Renal cortex interstitium (tissue), 15 donors: Measurements from ENCODE around the gene NRDE2. TPM values are rescaled to one million over a fixed set of nuclear protein-coding genes. Genes with fewer than 3 reads are reported as not detected.
A peak's percentile ranks its signal among the peaks of the same experiment; 100 is the strongest.

ENCODE experiments used
- DNase-seq, 11 donors: peaks; one replicate each; pipeline ENCODE4 v3.0.0-alpha.2; 2013; ENCODE audit warnings: low read depth in 9 of 11, low spot score in 4 of 11; ENCODE audit errors: extremely low read depth in 1 of 11
- long read RNA-seq, 16 experiments: transcript quantifications; one replicate each; lab custom pipeline, GENCODE V29; 2026
- polyA plus RNA-seq, 3 donors: library from polyadenylated mRNA; unstranded; fragments of 120-200 nt; gene quantifications; one replicate each; pipeline ENCODE4 v1.2.1, GENCODE V29; 2013; ENCODE audit not compliant: insufficient read length in 3 of 3

Gene NRDE2
- 10 to 100 TPM; 19.4 to 24.4 (median 19.5) TPM for polyA plus RNA-seq
- long read RNA-seq, donor 1, partial matches to known transcripts: 0 of 1 reads
- long read RNA-seq, donor 1, other reads (novel, unspliced or antisense): 0 of 1 reads
- long read RNA-seq, donor 2, partial matches to known transcripts: 0 of 2 reads
- long read RNA-seq, donor 2, other reads (novel, unspliced or antisense): 0 of 2 reads
- long read RNA-seq, donor 3, partial matches to known transcripts: 0 of 3 reads
- long read RNA-seq, donor 3, other reads (novel, unspliced or antisense): 0 of 3 reads
- long read RNA-seq, donor 4: 0 reads
- long read RNA-seq, donor 5: 0 reads
- long read RNA-seq, donor 6, full-length matches to known transcripts: 6 of 6 reads
- long read RNA-seq, donor 6, partial matches to known transcripts: 0 of 6 reads
- long read RNA-seq, donor 6, other reads (novel, unspliced or antisense): 0 of 6 reads
- long read RNA-seq, donor 7, partial matches to known transcripts: 0 of 5 reads
- long read RNA-seq, donor 7, other reads (novel, unspliced or antisense): 0 of 5 reads
- long read RNA-seq, donor 8: 0 reads
- long read RNA-seq, donor 9: 0 reads
- long read RNA-seq, donor 10, partial matches to known transcripts: 5 of 5 reads
- long read RNA-seq, donor 10, other reads (novel, unspliced or antisense): 0 of 5 reads
- long read RNA-seq, donor 11: 0 reads
- long read RNA-seq, donor 12, partial matches to known transcripts: 0 of 4 reads
- long read RNA-seq, donor 12, other reads (novel, unspliced or antisense): 0 of 4 reads
- long read RNA-seq, donor 13: 0 reads
- long read RNA-seq, donor 14, full-length matches to known transcripts: 1 of 1 reads
- long read RNA-seq, donor 14, partial matches to known transcripts: 0 of 1 reads
- long read RNA-seq, donor 14, other reads (novel, unspliced or antisense): 0 of 1 reads
- long read RNA-seq, donor 15, partial matches to known transcripts: 0 of 1 reads
- long read RNA-seq, donor 15, other reads (novel, unspliced or antisense): 0 of 1 reads
- long read RNA-seq, donor 16, transcript NRDE2-209 (1 exons, 3,538 nt): major isoform, 8 of 21 reads
- long read RNA-seq, donor 16, partial matches to known transcripts: 12 of 21 reads
- long read RNA-seq, donor 16, other reads (novel, unspliced or antisense): 0 of 21 reads

DNA sequence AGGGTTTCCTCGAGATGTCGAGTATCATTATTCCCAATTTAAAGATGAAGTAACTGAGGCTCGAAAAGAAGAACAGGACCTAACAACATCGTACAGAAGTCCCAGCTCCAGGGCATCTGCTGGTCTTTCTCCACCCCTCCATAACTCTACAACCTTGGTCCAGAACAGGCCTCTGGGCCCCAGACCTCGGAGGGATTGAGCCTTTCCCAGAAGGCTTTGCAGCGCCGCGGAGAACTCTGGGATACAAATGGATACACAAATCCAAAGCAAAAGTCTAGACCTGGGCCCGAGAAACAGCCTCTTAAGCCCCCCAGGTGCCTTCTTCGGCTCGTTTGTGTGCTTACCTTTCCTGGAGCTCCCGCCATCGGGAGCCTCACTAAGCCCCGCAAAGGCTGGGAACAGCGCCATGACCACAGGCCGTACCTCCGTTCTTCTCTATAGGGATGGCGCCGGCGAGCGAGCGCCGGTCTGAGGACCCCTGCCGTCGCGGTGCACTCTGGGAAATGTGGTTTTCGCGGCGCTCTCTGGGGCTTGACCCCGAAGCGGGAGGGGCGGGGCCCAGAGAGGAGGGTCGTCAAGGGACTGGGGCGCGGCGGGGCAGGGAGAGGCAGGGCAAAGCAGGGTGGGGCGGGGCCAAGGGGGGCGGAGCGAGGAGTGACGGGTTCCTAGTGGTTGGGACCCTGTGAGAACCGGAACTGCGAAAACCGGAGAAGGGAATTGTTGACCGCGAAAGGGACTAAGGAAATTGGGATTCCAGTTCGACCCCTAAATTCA lies at the start of gene NRDE2:
Gene NRDE2 (minus strand): TSS at position 445 of the 774 bp plus-strand sequence. CDS start 37 bp downstream, at position 408.
- peak; percentile 90 to 99 (median 95) for DNase-seq

DNA sequence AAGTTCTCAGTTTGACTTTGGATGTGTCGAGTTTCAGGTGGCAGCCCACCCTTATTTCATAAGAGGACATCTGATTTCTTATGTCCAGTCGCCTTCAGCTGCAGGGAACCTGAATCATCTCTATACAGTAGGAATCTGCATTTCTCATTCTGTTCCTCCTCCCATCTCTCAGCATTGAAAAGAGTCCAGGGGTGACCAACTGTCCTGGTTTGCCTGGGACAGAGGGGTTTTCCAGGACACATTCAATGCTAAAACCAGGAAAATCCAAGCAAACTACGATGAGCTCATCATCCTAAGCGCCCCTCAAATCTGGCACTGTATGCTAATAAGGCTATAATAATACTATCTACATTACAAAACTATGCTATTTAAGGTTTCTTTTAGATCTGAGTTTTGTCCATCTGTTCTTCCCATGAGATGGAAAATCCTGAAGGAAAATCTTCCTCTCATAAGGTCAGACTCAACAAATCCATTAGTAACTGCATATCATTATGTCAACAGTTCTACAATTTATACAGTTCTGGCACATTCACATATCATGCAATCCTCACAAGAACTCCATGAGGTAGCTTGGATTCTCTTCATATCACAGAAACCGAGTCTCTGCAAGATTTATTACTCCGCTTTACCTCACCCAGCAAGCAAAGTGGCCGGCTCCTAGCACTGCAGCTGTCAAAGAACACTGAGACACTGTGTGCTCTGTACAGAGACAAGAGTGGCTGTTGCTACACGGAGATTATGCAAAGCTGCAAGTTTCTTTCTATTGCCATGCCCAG lies 49.5 kb upstream of the NRDE2 start:
- no peak for DNase-seq

- DNase-seq: no peak
Measured at GRCh38 chr14:90379106-90379505, 47.4 kb upstream of the NRDE2 start.

DNA sequence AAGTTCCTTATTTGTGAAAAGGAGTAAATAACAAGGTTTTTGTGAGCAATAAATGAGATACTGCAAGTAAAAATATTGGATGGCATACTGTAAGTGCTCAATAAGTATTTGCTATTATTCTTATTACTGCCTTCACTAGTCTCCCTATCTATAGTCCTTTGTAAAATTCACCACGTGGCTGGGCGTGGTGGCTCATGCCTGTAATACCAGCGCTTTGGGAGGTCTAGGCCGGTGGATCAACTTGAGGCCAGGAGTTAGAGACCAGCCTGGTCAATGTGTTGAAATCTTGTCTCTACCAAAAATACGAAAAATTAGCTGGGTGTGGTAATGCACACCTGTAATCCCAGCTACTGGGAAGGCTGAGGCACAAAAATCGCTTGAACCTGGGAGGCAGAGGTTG lies 46.5 kb upstream of the NRDE2 start:
- DNase-seq: no peak

DNA sequence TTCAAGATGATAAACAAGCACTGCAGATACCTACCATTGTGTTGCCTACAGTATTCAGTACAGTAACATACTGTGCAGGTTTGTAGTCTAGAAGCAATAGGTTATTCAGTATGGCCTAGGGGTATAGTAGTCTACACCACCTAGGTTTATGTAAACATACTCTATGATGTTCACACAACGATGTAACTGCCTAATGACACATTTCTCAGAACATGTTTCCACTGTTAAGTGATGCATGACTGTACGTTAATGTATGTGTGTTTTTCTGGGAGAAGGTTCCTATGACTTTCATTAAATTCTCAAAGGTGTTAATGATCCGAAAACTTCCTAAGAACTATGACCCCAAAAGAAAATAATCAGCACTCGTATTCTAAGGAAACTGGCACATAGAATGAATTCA lies 44.2 kb upstream of the NRDE2 start:
- DNase-seq: peak in 1 of 11 donors; percentile 27

GRCh38 chr14:90374813-90375212 lies 43.1 kb upstream of the NRDE2 start:
- DNase-seq: no peak

- DNase-seq: no peak
Measured at GRCh38 chr14:90373887-90374286, 42.1 kb upstream of the NRDE2 start.

DNA sequence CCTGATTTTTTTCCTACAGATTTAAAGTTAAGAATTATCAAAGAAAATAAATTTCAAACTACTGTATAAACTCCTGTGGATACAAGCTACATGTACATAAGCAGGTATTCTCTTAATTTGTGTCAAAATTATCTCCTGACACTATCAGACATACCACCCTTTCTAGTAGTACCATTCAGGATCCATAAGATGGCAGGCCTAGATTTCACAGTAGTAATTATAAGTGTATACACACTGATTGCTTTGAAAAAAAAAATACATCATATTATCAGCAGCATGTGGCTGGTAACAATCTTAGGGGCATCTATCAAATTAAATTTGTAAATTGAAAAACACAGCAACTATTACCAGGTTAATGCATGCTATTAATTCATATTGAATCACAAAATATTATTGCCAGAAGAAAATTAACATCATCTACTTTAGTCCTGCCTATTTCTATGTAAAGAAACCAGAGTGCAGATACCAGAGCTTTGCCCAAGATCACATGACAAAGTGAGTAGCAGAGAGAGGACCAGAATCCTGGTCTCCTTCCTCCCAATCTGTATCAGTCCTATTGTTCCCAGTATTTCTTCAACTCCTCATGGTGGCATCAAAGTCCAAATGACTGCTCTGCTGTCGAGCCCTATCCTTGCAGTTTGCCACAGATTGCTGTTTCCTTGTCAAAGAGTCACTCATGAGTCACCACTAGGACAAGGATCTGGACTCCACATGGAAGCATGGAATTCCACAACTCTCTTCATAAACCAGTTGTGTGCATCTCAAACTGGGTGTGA lies 37.4 kb upstream of the NRDE2 start:
- DNase-seq: no peak

DNA sequence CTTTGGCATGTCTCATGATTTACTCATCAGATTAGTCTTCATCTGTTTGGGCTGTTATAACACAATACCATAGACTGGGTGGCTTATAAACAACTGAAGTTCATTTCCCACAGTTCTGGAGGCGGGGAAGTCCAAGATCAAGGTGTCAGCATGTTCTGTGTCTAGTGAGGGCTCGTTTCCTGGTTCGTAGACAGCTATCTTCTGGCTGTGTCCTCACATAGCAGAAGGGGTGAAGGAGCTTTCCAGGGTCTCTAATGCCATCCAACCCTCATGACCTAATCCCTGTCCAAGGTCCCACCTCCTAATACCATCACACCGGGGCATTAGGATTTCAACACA lies 30.8 kb upstream of the NRDE2 start:
- no peak for DNase-seq

GRCh38 chr14:90361865-90362557 lies 30.3 kb upstream of the NRDE2 start:
- no peak for DNase-seq

DNA sequence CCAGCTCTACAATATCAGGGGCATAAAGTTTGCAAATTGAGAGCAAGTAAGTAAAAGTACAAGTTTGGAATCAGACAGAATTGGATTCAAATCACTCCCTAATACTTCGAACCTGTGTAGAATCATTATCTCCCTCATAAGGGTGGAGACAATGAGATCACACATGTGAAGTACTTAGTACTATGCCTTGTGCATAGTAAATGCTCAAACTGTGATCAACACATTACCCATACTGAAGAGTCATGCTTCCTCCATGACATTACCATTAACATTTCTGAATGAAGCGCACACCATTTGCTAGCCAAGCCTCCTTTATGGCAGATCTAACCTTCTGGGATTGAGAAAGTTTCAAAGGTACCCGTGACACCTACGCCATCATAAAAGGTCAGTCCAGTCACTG lies 26.6 kb upstream of the NRDE2 start:
- DNase-seq: no peak

DNA sequence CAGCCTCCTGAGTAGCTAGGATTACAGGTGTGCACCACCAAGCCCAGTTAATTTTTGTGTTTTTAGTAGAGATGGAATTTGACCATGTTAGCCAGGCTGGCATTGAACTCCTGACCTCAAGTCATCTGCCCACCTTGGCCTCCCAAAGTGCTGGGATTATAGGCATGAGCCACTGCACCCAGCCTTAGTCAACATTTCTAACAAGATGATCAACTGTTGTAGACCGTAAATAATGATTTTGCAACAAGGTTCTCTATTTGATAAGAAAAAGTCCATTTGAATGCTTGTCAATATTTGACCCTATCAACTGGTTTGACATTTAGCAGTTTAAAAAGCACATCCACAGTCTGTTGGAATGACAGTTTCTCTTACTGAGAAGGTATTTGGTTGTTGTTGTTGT lies 25.2 kb upstream of the NRDE2 start:
- DNase-seq: no peak

DNA sequence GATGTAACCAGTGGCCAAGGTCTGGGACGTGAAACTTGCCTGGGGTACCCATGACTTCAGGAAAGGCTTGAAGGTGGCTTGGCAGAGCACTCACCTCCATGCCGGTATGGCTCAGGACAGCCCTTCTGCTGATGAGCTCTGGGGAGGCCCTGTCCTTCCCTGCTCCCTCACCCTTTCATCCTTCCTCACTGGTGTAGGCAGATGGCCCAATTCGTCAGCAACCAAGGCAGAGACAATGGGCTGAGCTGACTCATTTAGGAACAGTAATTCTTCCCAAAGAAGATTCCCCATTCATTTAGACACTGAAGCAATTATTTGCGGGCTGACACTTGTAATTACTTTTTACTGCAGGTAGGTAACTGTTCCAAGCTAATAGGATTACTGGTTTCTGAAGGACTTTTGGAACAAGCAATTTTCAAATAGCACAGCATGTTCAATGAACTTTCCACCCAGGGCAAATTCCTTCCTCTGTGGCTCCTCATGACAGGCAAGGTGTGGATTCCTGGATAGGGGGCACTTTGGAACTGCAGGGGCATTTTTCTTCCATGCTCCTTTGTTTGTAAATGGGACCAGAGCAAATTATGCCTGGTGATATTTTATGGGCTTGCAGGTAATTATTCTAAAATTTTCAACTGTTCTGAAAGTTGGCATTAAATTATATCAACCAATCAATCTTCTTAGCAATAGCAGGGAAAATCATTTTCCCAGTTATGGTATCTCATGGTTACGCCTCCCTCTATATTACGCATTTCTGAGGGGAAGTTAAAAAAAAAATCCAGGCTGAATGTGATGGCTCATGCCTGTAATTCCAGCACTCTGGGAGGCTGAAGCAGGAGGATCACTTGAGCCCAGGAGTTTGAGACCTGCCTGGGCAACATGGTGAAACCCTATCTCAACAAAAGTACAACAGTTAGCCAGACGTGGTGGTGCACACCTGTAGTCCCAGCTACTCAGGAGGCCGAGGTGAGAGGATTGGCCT lies 24.1 kb upstream of the NRDE2 start:
- no peak for DNase-seq

DNA sequence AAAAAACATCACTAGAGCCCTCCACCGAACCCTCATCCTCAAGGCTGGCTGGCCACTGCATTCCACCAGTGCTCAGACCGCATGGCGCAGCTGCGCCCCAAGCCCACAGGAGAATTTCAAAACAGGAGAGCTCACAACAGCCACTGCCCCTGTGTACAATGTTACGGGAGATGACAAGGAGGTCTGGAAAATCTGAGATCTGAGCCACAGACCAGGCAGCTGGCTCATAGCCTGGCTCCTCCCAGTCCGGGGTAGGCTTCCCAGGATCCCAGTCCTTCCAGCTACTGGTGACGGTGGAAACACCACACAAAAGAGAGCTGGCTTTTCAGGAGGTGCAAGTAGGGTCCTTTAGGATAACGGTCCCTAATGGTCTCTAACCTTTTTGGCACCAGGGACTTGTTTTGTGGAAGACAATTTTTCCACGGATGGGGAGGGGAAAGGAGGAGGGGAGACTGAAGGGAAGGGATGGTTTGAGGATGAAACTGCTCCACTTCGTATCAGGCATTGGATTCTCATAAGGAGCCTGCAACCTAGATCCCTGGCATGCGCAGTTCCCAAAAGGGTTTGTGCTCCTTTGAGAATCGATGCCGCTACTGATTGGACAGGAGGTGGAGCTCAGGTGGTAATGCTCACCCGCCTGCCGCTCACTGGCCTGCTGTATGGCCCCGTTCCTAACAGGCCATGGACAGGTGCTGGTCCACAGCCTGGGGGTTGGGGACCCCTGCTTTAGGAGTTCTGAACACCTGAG lies 23.0 kb upstream of the NRDE2 start:
- DNase-seq: no peak

DNA sequence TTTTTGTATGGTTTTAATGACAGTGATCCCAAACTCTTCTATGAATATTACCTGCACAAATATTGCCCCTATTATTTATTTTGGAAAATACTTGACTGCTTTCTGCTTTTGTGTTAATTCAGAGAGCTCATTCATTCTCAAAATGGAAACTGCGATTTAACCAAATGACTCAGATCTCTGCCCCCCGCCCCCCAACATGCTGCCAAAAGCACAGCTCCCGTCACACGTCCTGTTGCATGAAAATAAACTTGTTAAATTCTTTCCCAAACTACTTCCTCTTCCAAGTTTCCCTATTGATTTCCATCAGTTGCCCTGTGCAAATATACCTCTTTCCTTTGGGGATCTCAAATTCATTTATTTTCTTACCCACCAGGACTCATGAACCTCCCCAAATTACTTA lies 18.0 kb upstream of the NRDE2 start:
- no peak for DNase-seq
